Smooth muscle cell of trachea (primary cell): ENCODE results near the gene PTPRH. TPM values are rescaled to one million over a fixed set of nuclear protein-coding genes. Genes with fewer than 3 reads are reported as not detected.

Experiments
- total RNA-seq: library from RNA; depleted of rRNA; stranded (reverse); fragments of >200 nt; gene quantifications from 2 replicates; pipeline ENCODE4 v1.2.1, GENCODE V29; 2014

PTPRH gene, protein sequence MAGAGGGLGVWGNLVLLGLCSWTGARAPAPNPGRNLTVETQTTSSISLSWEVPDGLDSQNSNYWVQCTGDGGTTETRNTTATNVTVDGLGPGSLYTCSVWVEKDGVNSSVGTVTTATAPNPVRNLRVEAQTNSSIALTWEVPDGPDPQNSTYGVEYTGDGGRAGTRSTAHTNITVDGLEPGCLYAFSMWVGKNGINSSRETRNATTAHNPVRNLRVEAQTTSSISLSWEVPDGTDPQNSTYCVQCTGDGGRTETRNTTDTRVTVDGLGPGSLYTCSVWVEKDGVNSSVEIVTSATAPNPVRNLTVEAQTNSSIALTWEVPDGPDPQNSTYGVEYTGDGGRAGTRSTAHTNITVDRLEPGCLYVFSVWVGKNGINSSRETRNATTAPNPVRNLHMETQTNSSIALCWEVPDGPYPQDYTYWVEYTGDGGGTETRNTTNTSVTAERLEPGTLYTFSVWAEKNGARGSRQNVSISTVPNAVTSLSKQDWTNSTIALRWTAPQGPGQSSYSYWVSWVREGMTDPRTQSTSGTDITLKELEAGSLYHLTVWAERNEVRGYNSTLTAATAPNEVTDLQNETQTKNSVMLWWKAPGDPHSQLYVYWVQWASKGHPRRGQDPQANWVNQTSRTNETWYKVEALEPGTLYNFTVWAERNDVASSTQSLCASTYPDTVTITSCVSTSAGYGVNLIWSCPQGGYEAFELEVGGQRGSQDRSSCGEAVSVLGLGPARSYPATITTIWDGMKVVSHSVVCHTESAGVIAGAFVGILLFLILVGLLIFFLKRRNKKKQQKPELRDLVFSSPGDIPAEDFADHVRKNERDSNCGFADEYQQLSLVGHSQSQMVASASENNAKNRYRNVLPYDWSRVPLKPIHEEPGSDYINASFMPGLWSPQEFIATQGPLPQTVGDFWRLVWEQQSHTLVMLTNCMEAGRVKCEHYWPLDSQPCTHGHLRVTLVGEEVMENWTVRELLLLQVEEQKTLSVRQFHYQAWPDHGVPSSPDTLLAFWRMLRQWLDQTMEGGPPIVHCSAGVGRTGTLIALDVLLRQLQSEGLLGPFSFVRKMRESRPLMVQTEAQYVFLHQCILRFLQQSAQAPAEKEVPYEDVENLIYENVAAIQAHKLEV
- 4.5 and 10.9 TPM in 2 replicates for total RNA-seq

DNA sequence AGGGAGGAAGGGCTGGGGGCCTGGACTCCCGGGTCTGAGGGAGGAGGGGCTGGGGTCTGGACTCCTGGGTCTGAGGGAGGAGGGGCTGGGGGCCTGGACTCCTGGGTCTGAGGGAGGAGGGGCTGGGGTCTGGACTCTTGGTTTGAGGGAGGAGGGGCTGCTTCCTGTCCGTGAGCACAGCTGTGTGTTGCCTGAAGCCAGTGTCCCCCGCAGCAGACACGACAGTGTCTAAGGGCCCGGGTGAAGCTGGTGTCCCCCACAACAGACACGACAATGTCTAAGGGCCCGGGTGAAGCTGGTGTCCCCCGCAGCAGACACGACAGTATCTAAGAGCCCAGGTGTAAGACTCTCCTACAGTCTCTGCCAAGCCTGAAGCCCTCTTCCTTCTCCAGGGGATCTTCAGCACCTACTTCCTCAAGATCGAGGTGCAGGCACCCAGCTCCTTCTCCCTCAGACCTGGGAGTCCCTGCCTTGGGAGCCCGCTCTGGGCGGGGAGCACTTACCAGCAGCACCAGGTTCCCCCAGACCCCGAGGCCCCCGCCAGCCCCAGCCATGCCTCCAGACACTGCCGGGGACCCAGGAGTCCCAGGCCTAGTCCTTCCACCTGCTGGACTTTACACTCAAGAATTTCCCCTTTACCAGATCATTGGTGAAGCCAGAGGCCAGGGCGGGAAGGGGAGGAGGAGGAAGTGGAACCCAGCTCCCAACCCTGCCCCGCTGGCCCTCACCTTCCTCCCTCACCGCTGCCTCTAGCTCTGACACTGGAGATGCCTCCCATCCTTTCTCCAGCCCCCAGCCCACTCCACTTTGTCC, at the start of gene PTPRH:
PTPRH (minus strand) TSS at position 622 of the 813 bp plus-strand sequence; CDS start at position 554, 68 bp downstream.

DNA sequence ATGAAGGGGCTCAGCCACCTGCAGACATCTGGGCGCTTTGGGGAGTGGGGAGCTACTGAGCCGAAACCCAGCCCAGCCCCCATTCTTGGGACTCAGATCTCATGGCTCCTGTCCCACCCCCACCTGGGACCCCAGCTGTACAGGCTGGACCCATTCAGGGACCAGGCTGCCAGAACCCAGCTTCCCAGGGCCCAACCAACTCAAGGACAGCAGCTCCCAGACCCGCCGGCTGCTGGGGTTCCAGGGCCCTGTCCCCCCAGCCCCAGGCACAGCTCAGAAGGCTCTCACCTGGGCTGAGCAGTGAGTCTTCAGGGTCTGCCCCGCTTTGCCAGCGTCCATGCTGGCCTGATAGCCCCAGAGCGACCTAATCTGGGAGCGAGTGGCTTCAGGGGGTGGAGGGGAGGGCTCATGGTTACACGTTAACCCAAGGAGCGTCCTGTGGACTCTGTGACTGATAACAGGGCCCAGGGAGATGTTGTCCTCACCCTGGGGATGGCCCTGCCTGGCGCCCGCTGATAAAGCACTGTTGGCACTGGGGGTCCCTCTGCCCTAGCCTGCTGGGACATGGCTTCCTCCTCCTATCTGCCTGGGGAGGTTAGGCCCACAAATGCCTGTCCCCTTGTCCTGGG, 19.2 kb upstream of the PTPRH start, which contains the start of gene TMEM86B:
TMEM86B (minus strand) TSS at position 361 of the 629 bp plus-strand sequence; CDS start at position 339, 22 bp downstream.

DNA sequence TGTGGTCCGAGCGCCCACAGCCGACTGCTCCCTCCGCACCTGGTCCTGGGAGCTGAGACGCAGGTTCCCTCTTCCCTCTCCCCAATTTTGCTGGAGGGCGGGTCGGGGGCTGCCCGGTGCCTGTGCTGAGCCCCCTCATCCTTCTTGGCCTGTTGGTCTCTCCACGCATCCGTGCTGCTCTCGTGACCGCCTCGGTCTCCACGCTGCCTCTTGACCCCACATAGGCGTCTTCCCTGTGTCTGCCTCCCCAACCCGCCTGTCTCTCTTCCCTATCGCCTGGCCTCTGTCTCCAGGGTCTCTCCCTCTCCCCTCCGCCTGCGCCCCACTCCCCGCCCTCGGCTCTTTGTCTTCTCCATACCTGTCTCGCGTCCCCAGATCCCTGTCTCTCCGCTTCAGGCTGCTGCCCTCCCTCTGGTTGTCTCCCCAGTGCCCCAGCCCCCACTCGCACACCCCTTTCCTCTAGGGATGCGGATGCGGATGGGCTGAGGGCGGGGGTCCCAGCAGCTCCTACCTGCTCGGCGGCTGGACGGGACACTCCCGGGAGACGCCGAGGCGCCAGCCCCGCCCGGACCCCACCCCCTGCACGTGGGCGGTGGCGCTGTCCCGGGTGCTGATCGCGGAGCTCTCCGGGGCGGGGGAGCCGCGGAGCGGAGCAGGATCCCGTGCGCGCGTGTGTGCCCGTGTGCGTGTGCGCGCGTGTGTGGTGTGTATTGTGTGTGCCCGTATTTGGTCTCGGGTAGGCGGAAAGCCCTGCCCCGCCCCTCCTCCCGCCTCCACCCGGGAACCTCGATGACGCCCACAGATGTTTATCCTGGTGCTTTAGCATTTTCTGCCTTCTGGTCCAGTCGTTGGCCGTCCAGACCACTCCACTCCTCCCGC, 29.5 kb downstream of the PTPRH start, which contains the start of gene SYT5:
SYT5 (minus strand) TSS at position 684 of the 879 bp plus-strand sequence. CDS start 1,248 bp downstream, outside the sequence.

DNA sequence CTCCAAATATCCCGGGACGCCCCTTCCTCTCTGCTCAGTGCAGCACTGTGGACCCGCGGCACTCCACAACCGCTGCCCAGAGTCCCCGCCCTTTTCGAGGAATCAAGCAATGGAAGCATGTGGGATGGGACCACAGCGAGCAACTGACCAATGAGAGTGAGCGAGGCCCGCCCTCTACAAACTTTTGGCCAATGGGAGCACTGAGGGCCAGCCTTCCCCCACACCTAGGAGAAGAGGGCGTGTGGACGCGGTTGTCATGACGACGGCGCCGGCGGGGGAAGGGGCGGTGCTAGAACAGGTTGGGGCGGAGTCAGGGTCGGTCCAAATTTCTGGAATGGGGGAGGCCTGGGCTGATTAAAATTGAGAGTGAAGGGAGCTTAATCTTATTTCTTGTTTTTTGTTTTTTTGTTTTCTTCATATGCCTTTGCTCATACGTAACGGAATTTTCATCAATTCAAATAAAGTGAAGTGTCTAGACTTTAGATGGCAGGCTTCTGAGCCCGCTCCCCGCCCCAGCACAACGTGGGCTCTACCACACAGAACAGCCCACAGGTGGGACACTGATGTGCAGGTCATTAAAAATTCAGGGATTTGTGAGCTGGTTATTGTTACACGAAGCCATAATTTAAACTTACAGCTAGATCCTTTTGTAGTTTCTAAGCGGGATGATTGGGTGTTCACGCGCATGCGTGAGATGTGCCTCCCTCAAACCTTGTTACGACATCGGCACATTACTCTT, 42.6 kb downstream of the PTPRH start, which contains the start of gene DNAAF3:
DNAAF3 (minus strand) TSS at position 84 of the 739 bp plus-strand sequence. CDS start 200 bp downstream, outside the sequence.

DNA sequence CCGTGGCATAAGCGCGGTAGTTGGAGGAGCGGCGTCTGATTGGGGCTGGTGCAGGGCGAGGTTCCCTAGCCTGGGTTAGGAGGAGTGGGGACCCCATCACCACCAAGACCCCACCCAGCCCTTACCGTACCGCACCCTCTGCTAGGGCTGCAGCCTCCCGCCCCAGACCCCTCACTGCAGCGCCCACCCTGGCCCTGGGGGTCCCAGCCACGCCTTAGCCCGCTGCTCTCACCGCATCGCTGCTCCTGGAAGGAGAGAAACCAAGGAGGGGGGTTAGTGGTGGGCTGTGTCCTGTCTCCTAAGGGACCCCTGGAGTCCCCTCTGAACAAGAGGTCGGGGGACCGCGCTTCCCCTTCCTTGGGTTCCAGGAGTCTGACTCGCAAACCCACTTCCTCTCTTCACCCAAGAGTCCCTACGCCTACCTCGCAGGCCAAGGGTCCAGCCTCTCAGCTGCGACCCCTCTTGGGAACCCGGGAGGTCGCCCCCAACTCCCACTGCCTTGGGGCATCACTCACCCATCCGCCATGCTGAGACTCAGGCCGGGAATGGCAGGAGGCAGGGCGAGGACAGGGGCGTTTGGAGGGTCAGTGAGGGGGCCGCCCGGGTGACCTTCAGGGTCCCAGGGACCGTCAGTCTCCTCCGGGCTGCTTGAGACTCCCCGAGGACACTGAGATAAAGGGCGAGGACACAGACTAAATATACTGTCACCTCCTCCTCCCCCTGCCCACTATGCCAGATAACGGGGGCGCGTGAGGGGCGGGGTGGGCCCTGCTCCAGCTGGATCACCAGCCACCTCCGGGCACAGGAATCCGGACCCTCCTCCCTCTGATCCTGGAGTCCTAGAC, 52.0 kb downstream of the PTPRH start, which contains the start of gene TNNI3:
TNNI3 (minus strand) TSS at position 669 of the 845 bp plus-strand sequence; CDS start at position 526, 143 bp downstream.

DNA sequence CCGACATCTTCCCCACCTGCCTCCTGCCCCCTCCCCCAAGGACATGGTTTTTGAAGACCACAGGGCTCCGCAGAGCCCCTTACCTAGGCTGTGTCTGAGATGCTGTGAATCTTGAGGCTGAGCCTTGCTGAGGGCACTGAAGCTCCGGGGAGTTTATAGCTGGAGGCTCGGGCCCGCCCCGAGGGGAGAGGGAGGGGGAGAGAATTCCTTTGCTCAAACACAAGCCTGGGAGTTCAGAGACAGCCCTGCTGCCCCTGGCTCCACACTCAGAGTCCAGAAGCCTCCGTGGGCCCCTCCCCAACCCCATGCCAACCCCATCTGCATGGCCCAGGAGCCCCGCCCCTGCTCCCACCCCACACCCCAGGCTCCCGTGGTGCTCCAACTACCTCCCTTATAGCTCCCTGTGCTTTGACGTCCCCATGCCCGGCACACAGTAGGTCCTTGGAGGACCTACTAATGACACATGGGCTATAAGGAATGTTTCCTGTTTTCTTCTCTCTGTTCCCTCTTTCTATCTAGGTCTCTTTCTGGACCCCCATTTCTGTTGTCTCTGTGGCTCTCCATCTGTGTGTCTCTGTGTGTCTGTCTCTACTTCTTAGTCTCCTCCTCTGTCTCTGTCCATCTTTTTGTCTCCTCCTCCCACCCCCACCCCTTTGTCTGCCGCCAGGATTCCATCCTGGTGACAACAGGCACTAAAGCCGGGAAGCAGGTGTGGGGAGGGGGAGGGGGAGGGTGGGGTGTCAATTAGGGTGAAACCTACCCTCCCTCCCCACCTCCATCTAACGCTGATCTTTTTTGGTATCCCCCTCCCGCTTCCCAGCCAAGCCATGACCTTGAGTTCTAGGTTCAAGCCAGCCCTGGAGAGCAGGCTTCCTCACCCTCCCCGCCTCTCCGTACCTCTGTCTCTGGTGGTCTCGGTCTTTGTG, 60.0 kb downstream of the PTPRH start, which contains the start of gene TNNT1:
TNNT1 (minus strand) TSS at position 129 of the 926 bp plus-strand sequence. CDS start 2,049 bp downstream, outside the sequence.

Other genes with a start within 250 kb of the PTPRH start
- gene NLRP2, start 243.1 kb downstream of the PTPRH start, total RNA-seq: 0.83 and 1.3 TPM in 2 replicates
- not detected in 2 replicates for gene GP6, start 171.2 kb downstream of the PTPRH start, total RNA-seq
- 9.3 and 10.1 TPM in 2 replicates for gene RDH13, start 146.4 kb downstream of the PTPRH start, total RNA-seq
- gene EPS8L1, start 133.6 kb downstream of the PTPRH start, total RNA-seq: 0.99 and 1.2 TPM in 2 replicates
- 44.7 and 46.4 TPM in 2 replicates for gene PPP1R12C, start 91.9 kb downstream of the PTPRH start, total RNA-seq
- 6.8 and 20.8 TPM in 2 replicates for gene TNNT1, start 60.3 kb downstream of the PTPRH start, total RNA-seq
- gene TNNI3, start 51.8 kb downstream of the PTPRH start, total RNA-seq: 0.66 TPM in 1 of 2 replicates, not detected in the other
- 0.33 and 0.87 TPM in 2 replicates for gene DNAAF3, start 42.9 kb downstream of the PTPRH start, total RNA-seq
- 0.15 and 0.17 TPM in 2 replicates for gene SYT5, start 29.2 kb downstream of the PTPRH start, total RNA-seq
- gene TMEM86B, start 19.3 kb upstream of the PTPRH start, total RNA-seq: 2.2 and 2.3 TPM in 2 replicates
- 33.6 and 48.0 TPM in 2 replicates for gene PPP6R1, start 49.5 kb upstream of the PTPRH start, total RNA-seq
- gene HSPBP1, start 70.6 kb upstream of the PTPRH start, total RNA-seq: 28.8 and 39.3 TPM in 2 replicates
- 4.0 and 5.2 TPM in 2 replicates for gene BRSK1, start 74.5 kb upstream of the PTPRH start, total RNA-seq
- not detected in 2 replicates for gene TMEM150B, start 115.8 kb upstream of the PTPRH start, total RNA-seq
- 9.0 and 10.1 TPM in 2 replicates for gene KMT5C, start 130.4 kb upstream of the PTPRH start, total RNA-seq
- not detected in 2 replicates for gene COX6B2, start 145.2 kb upstream of the PTPRH start, total RNA-seq
- not detected in 2 replicates for gene GARIN5B, start 153.8 kb upstream of the PTPRH start, total RNA-seq
- 2.6 and 3.6 TPM in 2 replicates for gene IL11, start 161.0 kb upstream of the PTPRH start, total RNA-seq
- not detected in 2 replicates for gene TMEM190, start 167.3 kb upstream of the PTPRH start, total RNA-seq
- 0.58 and 0.83 TPM in 2 replicates for gene TMEM238, start 174.8 kb upstream of the PTPRH start, total RNA-seq
- gene RPL28, start 176.4 kb upstream of the PTPRH start, total RNA-seq: 190 and 286 TPM in 2 replicates
- 53.1 and 144 TPM in 2 replicates for gene UBE2S, start 198.3 kb upstream of the PTPRH start, total RNA-seq
- under 0.01 TPM in 1 of 2 replicates, not detected in the other for gene SHISA7, start 233.8 kb upstream of the PTPRH start, total RNA-seq